OCI-M2 (cell line): ENCODE data around the gene S100A13.
"Not testable (repeated sequence)": the region's sequence is repeated elsewhere in the genome, so short reads cannot be mapped to it uniquely, and the experiment has no call there.

Experiments used
- DNase-seq: peaks from one replicate; lab custom pipeline; 2025; ENCODE audit not compliant: unreplicated experiment; lab: John Stamatoyannopoulos, UW

Gene S100A13

DNA sequence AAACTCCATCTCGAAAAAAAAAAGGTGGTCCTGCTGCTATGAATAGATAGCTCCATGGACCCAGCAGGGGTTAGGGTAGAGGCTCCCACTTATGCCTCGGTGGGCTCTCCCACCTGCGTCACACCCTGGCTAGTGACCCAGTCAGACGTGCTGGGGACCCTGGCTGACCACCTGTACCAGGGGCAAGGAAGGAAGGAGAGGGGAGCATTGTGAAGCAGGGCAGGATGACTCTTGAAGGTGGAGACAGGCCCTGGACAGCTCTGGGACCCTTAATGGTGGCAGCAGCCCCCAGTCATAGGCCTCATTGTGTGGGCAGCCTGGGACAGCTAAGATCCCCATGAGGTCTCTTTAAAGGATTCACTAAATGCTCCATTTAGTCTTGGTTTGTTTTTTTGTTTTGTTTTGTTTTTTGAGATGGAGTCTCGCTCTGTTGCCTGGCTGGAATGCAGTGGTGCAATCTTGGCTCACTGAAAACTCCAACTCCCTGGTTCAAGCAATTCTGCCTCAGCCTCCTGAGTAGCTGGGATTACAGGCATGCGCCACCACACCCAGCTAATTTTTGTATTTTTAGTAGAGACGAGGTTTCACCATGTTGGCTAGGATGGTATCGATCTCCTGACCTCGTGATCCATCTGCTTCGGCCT lies 20.8 kb upstream of the S100A13 start:
- no peak for DNase-seq

DNA sequence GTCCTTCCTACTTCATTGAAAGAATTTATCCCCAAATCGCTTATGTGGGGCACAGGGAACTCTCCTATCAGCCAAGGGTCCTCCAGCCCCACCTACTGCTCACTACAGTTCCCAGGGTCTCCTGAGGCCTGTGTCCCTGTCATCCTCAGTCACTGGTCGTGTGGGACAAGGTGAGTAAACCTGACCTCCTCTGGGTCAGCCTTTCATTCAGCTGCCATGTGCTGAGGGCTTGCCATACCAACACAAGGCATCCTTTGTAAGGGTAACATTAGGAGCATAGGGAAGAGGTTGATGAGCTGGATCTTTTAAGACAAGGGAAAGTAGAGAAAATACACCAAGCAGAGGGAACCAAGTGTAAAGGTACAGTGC lies 20.0 kb upstream of the S100A13 start:
- DNase-seq = no peak

DNA sequence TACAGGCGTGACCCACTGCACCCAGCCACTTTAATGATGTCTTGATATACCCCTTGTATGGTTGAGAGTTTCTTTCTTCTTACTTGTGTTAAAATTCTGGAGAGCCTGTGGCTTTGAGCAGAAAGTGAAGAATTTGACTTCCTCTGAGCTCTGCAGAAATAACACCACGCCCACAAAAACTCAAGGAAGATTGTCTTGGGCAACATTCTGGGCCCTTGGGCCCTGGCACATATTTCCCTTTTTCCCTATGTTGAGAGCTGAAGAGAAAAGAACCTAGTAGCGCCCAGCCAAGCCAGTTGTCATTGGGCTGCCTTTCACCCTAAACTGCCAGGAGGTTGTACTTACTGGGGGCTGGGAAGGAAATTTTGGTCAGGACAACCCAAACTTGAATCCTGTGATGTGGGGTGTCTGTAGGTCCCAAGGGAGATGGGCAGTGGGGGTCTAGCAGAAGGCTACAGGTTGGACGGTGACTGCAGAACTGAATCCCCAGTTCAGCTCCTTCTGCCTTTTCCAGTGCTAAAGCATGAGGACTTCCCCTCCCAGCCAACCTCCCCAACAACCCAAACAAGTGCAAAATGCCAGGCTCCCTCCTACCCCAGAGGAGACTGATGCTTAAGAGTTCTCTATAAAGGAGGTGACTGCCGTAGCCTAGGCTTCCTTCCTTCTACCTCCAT lies 19.5 kb upstream of the S100A13 start:
- DNase-seq = no peak

DNA sequence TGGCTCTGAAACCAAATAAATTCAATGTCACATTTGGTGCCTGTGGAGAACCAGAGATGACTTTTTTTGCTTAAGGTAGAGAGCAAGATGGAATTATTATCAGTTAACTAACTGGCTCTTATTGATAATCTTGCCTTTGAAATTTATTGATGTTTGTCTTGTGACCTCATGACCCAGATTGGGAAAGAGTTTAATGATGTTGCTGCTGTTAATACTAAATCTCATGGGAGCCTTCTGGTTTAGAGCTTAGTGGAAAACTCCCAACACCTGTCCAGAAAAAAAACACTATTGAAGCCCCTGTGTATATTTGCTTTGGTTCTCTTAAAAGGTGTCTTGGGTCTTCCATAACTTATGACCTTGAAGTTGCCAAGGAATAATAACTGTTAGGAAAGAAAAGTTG lies 16.5 kb upstream of the S100A13 start:
- no peak for DNase-seq

DNA sequence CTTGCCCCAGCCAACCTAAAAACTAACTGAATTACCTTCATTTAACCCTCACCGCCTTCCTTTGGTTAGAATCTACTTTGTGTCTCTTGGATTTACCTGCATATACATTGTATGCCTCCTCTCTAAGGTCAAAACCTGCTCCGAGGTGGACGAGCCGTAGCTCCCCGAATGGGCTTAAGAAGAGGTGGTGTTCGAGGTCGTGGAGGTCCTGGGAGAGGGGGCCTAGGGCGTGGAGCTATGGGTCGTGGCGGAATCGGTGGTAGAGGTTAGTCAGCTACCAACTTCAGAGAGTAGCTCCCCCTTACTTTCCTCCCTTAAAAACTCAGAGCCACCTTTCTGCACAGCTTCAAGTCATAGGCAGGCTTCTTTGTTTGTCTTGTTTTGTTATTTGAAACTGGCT lies 15.8 kb upstream of the S100A13 start:
- no peak for DNase-seq

DNA sequence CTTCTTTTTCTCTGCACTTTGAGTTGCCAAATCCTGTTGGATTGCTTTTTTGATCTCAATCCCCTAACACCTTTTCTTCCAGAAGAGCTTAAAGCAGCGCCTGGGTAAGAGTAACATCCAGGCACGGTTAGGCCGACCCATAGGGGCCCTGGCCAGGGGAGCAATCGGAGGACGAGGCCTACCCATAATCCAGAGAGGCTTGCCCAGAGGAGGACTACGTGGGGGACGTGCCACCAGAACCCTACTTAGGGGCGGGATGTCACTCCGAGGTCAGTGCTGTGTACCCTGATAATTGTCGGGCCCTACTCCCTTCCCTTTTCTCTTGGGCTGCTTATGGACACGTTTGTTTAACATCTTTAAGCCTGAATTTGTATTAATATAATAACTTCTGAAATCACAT lies 14.9 kb upstream of the S100A13 start:
- no peak for DNase-seq

DNA sequence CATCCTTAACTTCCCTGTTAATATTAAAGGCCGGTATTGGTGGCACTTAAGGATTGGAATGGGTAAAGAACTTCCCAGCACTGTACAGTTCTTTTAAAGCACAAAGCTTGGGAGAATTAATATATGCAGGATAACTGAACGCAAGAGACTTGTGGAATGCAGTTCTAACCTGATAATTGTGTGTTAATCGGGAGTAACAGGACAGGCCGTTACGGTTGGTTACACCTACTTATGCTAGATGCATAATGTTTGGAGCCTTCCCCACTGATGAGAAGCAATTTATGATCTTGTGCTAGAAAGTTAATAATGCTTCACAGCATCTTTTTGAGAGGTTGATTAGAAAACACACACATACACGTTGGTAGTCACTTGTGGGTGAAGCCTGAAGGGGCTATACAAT lies 13.6 kb upstream of the S100A13 start:
- no peak for DNase-seq

DNA sequence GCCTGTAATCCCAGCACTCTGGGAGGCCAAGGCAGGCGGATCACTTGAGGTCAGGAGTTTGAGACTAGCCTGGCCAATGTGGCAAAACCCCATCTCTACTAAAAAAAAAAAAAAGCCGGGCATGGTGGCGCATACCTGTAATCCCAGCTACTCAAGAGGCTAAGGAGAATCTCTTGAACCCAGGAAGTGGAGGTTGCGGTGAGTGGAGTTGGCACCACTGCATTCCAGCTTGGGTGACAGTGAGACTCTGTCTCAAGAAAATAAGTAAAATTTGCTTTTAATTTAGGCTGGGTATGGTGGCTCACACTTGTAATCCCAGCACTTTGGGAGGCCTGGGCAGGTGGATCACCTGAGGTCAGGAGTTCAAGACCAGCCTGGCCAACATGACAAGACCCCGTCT lies 12.9 kb upstream of the S100A13 start:
- not testable (repeated sequence) for DNase-seq

DNA sequence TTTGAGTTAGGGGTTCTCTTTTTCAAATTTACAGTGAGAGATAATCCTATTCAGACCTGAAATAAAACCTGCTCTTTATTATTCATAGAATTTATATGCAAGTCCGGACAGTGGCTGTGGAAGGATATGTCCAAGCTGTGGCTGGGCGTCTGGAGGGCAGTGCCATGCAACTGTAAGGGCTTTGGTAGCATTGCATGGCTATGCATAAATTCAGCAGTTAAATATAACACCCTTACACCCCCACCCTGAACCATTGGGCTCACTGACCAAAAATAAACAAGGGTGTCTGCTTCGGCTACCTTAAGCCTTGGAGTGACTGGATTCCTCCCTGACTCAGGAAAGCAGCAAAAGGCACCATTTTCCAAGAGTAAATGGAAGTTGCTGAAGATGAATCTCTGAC lies 12.0 kb upstream of the S100A13 start:
- DNase-seq = no peak

DNA sequence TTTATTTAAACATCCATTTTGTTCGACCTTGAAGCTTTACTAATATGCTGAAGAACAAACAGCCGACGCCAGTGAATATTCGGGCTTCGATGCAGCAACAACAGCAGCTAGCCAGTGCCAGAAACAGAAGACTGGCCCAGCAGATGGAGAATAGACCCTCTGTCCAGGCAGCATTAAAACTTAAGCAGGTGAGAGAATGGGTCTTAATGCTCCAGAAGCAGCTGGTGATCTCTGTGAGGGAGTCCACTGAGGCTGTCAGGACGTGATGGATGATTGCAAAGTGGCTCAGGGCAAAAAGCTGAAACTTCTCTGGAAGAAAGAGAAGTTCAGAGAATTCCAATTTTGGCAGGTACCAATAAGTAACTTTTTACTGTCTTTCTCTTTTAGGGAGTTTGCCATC lies 11.0 kb upstream of the S100A13 start:
- DNase-seq = no peak

DNA sequence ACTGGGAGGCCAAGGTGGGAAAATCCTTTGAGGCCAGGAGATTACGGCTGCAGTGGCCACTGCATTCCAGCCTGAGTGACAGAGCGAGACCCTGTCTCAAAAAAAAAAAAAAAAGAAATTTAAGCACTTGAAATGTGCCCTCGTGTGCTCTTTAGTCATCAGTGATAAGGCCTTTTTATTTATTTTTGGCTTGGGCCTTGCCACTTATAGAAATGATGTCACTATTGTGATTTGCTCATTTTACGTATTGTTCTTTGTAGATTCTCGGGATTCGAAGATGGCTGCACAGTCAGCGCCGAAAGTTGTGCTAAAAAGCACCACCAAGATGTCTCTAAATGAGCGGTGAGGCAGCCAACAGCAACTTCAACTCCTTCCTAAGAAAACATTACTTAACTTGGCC lies 9.0 kb upstream of the S100A13 start:
- DNase-seq = no peak

DNA sequence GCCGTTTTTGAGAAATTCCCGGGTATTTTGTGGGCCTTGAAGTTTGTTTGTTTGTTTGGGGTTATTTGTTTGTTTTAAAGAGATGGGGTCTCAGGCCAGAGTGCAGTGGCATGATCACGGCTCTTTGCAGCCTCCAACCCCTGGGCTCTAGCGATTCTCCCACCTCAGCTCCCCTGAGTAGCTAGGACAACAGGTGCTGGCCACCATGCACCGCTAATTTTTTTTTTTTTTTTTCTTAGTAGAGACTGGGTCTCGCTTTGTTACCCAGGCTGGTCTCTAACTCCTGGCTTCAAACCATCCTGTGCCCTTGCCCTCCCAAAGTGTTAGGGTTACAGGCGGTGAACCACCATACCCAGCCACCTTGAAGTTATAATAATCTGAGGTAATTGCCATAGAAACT lies 8.6 kb upstream of the S100A13 start:
- DNase-seq = no peak

DNA sequence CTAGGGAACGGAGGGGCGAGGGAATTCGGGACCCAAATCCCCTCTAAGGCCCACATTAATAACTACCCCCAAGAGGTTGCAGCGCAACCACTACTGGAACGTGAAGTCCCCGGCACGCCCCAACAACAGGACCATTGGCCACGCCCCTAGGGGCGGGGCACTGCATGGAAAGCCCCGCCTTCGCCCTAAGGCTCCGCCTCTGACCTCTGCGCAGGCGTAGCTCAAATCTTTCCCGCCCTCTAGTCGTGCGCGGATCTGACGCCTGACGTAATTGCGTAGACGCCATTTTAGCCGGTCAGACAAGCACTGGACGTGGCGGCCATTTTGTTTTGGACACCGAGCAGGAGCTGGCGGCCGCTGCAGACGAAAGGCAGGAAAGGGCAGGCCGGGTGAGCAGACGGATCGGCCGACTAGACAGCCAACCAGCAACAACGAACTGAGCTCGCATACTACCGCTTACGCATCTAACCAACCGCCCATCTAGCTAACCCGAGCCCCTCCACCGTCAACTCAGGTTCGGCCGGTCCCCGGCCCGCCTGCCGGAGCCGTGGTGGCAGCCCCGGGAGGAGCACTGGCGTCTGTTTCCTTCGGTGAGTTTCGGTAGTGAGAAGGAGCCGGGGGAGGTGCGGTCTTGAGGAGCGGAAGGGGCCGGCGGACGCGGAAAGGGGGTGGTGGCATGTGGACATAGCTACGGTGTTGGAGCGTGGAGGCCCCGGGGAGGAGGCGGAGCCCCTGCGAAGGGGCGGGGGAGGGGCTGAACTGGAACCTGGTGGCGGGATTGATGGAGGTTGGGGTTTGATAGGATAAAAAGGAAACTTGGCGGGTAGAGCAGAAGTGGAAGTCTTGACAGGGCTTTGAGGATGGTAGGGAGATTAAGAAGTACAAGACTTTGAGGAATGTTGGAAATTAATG lies 6.7 kb upstream of the S100A13 start, which contains the start of gene CHTOP:
Gene CHTOP, plus strand, starts transcription at position 313 of the 912 bp plus-strand sequence. CDS start 2,523 bp downstream, outside the sequence.
- peak; percentile 91 for DNase-seq

DNA sequence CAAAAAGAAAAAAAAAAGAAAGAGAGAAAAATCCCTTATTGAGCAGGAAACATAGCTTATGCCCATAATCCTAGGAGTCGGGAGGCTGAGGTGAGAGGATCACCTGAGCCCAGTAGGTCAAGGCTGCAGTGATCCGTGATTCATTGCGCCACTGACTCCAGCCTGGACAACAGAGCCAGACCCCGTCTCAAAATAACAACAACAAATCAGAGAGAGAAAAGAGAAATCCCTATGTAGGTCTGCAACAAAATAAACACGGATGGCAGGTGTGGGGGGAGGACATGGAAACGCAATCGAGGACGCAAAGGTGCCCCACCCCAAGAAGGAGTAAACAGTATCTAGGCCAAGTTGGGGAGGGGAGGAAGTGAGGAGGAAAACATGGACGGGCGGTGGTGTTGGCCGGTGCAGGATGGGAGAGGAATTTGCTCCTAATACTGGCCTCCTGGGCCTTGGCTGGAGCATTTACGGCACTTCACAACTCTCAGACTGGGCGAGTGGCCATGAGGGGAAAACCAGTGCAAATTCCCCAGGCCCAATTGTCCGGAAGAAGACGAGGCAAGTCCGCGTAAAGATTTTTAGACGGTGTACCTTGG lies 6.0 kb upstream of the S100A13 start:
- DNase-seq = no peak

DNA sequence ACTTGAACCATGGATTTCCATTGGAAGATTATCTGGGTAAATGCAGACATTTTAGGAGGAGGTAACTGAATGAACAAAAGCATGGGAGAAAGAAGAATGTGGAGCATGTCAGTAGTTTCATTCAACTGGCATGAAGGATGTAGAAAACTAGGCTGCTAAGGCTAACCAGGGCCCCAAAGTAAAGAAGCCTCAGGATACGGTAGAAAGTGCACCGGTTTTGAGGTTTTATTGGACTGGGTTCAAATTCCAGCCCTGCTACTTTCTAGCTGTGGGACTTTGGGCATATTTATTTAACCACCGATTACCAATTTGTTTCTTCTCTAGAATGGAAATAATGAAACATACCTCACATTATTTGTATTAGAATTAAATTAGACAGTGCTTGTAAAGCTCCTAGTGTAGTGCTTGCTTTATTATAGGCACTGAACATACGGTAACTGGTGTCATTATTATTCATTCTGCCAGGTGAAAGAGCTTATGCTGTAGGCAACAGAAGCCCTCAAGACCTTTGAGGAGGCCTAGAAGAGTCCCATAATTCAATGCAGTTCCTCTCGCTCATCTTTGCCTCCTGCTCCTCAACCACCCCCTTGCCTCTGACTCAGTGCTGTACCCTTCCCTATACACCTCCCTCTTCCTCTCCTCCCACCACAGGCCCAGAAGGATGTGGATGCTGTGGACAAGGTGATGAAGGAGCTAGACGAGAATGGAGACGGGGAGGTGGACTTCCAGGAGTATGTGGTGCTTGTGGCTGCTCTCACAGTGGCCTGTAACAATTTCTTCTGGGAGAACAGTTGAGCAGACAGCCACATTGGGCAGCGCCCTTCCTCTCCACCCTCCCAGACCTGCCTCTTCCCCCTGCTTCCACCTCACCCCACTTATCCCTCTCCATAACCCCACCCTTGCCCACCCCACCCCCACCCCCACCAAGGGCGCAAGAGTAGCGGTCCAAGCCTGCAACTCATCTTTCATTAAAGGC lies 4.0 kb upstream of the S100A13 start:
- no peak for DNase-seq

DNA sequence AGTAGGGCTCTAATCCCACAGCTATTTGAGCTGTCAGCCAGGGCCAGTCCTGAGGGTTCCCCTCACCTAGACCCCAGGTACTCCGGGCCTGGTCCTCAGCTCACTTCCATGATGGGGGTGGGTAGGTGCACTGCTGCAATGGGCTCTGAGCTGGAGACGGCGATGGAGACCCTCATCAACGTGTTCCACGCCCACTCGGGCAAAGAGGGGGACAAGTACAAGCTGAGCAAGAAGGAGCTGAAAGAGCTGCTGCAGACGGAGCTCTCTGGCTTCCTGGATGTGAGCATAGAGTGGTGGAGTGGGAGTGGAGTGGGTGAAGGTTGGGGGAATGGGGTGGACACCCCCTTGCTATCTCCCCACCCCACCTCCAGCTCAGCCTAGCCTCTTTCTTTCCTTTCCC lies 3.1 kb upstream of the S100A13 start:
- no peak for DNase-seq

DNA sequence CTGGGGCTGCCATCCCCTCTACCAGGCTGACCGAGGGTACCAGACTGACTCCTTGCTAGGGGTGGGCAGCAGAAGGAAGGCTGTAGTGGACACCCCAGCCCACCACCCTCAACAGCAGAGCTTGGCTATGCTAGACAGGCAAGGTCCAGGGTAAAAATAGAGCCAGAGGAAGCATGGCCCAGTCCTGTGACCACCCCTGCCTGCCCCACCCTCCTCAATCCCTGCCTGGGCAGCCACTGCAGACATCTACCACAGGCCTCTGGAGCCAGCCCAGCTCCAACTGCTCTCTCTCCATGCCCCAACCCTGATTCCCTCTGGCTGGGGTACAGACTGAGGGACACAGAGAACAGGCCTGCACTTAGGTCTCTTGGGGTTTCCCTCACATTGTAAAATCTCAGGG lies 2.7 kb upstream of the S100A13 start:
- DNase-seq = no peak

DNA sequence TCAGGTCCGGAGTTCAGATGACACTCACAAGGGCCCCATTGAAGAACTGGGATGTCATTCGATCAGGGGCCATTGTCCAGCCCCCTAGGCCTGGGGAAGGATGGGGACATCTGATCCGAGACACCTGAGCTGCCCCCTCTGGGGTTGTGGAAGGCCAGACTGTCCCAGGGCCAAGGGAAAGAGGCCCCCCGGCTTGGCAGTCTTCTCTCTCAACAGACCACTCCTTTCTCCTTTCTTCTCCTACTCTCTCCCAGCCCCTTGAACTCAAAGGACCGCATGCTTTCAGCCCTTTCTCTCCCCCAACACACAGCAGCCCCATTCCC lies 2.0 kb upstream of the S100A13 start:
- DNase-seq = no peak

DNA sequence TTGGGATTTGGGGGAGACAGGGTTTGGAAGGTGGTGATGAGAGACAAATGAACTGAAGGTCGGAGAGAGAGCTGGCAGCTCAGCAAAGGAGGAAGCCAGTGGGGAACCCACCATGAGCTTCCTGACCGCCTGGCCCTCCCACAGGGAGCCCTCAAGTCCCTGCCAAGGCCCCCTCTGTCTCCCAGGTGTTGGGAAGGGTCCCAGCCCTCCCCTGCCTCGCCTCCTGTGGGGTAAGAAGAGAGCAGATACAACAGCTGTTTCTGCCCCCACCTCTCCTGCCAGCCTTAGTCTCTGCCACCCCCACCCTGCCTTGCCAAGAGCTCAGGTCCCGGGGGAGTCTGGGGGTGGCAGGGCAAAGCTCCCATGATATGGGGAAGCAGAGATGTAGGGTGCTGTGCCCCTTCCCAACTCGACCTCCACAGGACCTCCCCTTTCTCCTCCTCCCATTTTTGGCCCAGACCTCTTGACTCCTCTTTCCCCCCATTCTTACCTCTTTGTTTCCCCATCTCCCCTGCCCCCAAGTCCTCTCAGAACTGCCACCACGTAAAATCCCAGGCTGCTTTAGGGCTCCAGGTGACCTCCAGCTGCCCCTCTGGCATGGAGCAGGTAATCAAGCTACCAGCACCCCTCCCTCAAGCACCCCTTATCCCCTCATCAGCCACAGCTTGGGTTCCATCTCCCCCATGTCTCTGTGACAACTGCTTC lies 1.5 kb upstream of the S100A13 start:
- DNase-seq = no peak
